Spleen (tissue), 7 donors: Measurements from ENCODE around the gene MOK.

ENCODE experiments used
- POLR2A ChIP-seq, 3 donors: fragments of 450-650 bp; IDR thresholded peaks; one replicate each; pipeline ENCODE4 v1.5.1; 2017; ENCODE audit warnings: antibody characterized with exemption in 3 of 3, mild to moderate bottlenecking in 1 of 3
- POLR2AphosphoS5 ChIP-seq, 3 donors: sonication (generic); formaldehyde crosslinking; IDR thresholded peaks; one replicate each; pipeline ENCODE4 v1.5.1; 2017; ENCODE audit warnings: antibody characterized with exemption in 3 of 3
- TF ChIP-seq, protein P1 (sequence below), 11 experiments: fragments of 200-600 bp in 7 of 11; fragments of 450-650 bp in 4 of 11; sonication (generic) in 4 of 11; IDR thresholded peaks in 8 of 11; conservative IDR thresholded peaks in 3 of 11; 1 replicate in 7 of 11; 2 replicates in 4 of 11; pipeline versions ENCODE4 v1.4.0 to v1.8.0; 2016 to 2021; ENCODE audit warnings: antibody characterized with exemption in 11 of 11, inconsistent platforms in 4 of 11, mild to moderate bottlenecking in 1 of 11
- donor health status: DM: no; HTN: no; CAD: no; lungs with moderate emphysema.
- donor health status: DM: no; HTN: no; CAD: no.
- donor health status: DM: no; HTN: no; CAD: no.

- TF ChIP-seq POLR2AphosphoS5 (IDR thresholded peaks at IDR 0.05) (no peak), POLR2A (IDR thresholded peaks at IDR 0.05) (no peak)
- TF ChIP-seq, protein P1, sequence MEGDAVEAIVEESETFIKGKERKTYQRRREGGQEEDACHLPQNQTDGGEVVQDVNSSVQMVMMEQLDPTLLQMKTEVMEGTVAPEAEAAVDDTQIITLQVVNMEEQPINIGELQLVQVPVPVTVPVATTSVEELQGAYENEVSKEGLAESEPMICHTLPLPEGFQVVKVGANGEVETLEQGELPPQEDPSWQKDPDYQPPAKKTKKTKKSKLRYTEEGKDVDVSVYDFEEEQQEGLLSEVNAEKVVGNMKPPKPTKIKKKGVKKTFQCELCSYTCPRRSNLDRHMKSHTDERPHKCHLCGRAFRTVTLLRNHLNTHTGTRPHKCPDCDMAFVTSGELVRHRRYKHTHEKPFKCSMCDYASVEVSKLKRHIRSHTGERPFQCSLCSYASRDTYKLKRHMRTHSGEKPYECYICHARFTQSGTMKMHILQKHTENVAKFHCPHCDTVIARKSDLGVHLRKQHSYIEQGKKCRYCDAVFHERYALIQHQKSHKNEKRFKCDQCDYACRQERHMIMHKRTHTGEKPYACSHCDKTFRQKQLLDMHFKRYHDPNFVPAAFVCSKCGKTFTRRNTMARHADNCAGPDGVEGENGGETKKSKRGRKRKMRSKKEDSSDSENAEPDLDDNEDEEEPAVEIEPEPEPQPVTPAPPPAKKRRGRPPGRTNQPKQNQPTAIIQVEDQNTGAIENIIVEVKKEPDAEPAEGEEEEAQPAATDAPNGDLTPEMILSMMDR (IDR thresholded peaks at IDR 0.05 in 8 of 11, conservative IDR thresholded peaks at IDR 0.05 in 3 of 11) = no peak
Observed at GRCh38 chr14:102353126-102353619, 48.2 kb upstream of the MOK start.
